Mesodermal cell (in vitro differentiated cells): ENCODE data around the gene USP25.
"Not testable (repeated sequence)": the region's sequence is repeated elsewhere in the genome, so short reads cannot be mapped to it uniquely, and the experiment has no call there.

Source experiments
- H3K27ac ChIP-seq: 2 replicates; pipeline ENCODE4 v1.7.0; 2013; ENCODE audit warnings: mild to moderate bottlenecking, low read depth, low read length, moderate library complexity; ENCODE audit not compliant: severe bottlenecking
- H3K36me3 ChIP-seq: 2 replicates; pipeline ENCODE4 v1.7.1; 2013; ENCODE audit warnings: mild to moderate bottlenecking, low read length, moderate library complexity; ENCODE audit not compliant: control insufficient read depth, insufficient read depth
- H3K4me1 ChIP-seq: one replicate; pipeline ENCODE4 v1.7.1; 2013; ENCODE audit warnings: mild to moderate bottlenecking, low read length; ENCODE audit not compliant: insufficient read depth, control insufficient read depth, poor library complexity, severe bottlenecking
- H3K4me3 ChIP-seq: 2 replicates; pipeline ENCODE4 v1.7.0; 2013; ENCODE audit warnings: low read length, control low read depth, mild to moderate bottlenecking; ENCODE audit not compliant: insufficient read depth, poor library complexity, severe bottlenecking; ENCODE audit errors: extremely low read depth
- H3K9me3 ChIP-seq: 2 replicates; pipeline ENCODE4 v1.7.1; 2013; ENCODE audit warnings: mild to moderate bottlenecking, low read length, moderate library complexity; ENCODE audit not compliant: control insufficient read depth
- WGBS, 2 experiments: methylation state at CpG; one replicate each; pipeline ENCODE4 v1.1.5; 2013; ENCODE audit warnings: missing lambda C conversion rate in 2 of 2; ENCODE audit not compliant: insufficient coverage in 2 of 2; 5-methylcytosine and 5-hydroxymethylcytosine counted together

Gene USP25

GRCh38 chr21:15732290-15732995 is 2.7 kb downstream of the USP25 start:
- H3K27ac ChIP-seq: no peak overlapping the region
- no peaks in the 10 kb centered on the region for H3K4me1 ChIP-seq
- H3K4me3 ChIP-seq: peak overlapping the region; percentile 78
- WGBS, 2 experiments: 100% methylated on average over 1 of the region's 6 CpGs; no CpG with 5 or more reads in 1 of the 2 experiments
- no peaks in the 10 kb centered on the region for H3K9me3 ChIP-seq
- H3K36me3 ChIP-seq: no peaks in the 10 kb centered on the region

GRCh38 chr21:15732996-15733329 is 3.2 kb downstream of the USP25 start:
- Histone ChIP-seq H3K4me3 (no peak overlapping the region), H3K9me3 (no peaks in the 10 kb centered on the region), H3K27ac (no peak overlapping the region), H3K4me1 (no peaks in the 10 kb centered on the region), H3K36me3 (no peaks in the 10 kb centered on the region)
- WGBS, 2 experiments: no CpG with 5 or more reads among the region's 3 CpGs

DNA sequence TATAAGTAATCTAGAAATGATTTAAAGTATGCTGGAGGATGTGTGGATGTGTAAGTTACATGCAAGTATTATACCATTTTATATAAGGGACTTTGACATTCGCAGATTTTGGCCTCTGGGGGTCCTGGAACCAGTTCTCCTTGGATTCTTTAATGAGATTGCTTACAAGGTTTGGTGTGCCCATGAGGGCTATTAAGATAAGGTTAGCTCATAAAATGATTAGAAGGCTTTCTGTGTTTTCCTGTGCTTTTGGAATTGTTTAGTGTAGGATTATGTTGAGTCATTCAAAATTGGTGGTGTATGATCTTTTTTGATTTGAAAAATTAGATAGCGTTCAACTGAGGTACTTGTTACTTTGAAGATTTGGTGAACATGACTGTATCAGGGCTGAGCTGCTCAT is 5.6 kb downstream of the USP25 start:
- peaks cover 11% of the 10 kb centered on the region for H3K4me1 ChIP-seq
- no peak overlapping the region for H3K27ac ChIP-seq
- no peaks in the 10 kb centered on the region for H3K9me3 ChIP-seq
- 94 to 100% methylated on average over 2 of the region's 2 CpGs for WGBS, 2 experiments
- H3K4me3 ChIP-seq: no peak overlapping the region
- H3K36me3 ChIP-seq: no peaks in the 10 kb centered on the region

GRCh38 chr21:15735931-15736330 is 6.1 kb downstream of the USP25 start:
- WGBS, 2 experiments: 70 to 88% methylated on average over 1 to 2 of the region's 4 CpGs
- H3K4me3 ChIP-seq, H3K27ac ChIP-seq, H3K9me3 ChIP-seq, H3K36me3 ChIP-seq: not testable (repeated sequence)
- H3K4me1 ChIP-seq: peaks cover 11% of the 10 kb centered on the region

DNA sequence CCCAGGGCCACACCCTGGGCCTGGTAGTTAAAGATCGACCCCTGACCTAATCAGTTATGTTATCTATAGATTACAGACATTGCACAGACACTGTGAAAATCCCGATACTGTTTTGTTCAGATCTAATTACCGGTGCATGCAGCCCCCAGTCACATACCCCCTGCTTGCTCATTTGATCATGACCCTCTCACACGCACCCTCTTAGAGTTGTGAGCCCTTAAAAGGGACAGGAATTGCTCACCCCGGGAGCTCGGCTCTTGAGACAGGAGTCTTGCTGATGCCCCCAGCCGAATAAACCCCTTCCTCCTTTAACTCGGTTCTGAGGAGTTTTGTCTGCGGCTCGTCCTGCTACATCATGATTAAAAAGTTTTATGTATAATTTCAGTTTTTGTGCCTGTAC is 9.0 kb downstream of the USP25 start:
- Histone ChIP-seq H3K4me1 (peaks cover 15% of the 10 kb centered on the region), H3K36me3 (peaks cover 15% of the 10 kb centered on the region)
- H3K9me3 ChIP-seq, H3K27ac ChIP-seq, H3K4me3 ChIP-seq: not testable (repeated sequence)
- WGBS, 2 experiments: 17% methylated on average over 6 of the region's 10 CpGs; no CpG with 5 or more reads in 1 of the 2 experiments

DNA sequence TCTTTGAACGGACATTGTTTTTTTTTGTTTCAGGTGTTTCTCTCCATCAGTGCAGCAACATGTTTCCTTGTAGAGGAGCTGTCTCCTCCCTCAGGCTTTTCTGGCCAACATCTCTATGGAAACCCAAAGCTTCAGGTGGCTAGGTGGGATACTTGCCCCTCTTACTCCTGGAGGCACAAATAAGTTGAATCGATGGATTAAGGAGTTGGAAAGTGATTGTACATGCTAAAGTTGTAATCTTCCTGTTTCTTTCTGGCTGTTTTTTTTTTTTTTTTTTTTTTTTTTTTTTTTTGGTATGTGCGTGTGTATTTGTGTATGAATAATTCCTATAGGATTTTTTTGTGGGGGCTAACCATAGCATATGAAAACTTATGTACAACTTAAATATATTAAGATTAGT is 10.6 kb downstream of the USP25 start:
- no peak overlapping the region for H3K4me3 ChIP-seq
- H3K27ac ChIP-seq: no peak overlapping the region
- H3K4me1 ChIP-seq: peaks cover 15% of the 10 kb centered on the region
- H3K36me3 ChIP-seq: peaks cover 15% of the 10 kb centered on the region
- H3K9me3 ChIP-seq: no peaks in the 10 kb centered on the region
- WGBS, 2 experiments: 80% methylated on average over 1 of the region's 3 CpGs; no CpG with 5 or more reads in 1 of the 2 experiments

GRCh38 chr21:15741510-15741909 is 11.7 kb downstream of the USP25 start:
- Histone ChIP-seq H3K9me3 (no peaks in the 10 kb centered on the region), H3K4me3 (no peak overlapping the region), H3K27ac (no peak overlapping the region), H3K36me3 (peaks cover 15% of the 10 kb centered on the region), H3K4me1 (peaks cover 15% of the 10 kb centered on the region)
- WGBS, 2 experiments: no CpG with 5 or more reads among the region's 1 CpG

- Histone ChIP-seq H3K36me3 (peaks cover 15% of the 10 kb centered on the region), H3K27ac (peak overlapping the region; percentile 16), H3K9me3 (no peaks in the 10 kb centered on the region), H3K4me3 (no peak overlapping the region), H3K4me1 (peaks cover 15% of the 10 kb centered on the region)
- 70 to 93% methylated on average over 2 to 4 of the region's 4 CpGs for WGBS, 2 experiments
Observed at GRCh38 chr21:15742052-15742670, 12.4 kb downstream of the USP25 start.

DNA sequence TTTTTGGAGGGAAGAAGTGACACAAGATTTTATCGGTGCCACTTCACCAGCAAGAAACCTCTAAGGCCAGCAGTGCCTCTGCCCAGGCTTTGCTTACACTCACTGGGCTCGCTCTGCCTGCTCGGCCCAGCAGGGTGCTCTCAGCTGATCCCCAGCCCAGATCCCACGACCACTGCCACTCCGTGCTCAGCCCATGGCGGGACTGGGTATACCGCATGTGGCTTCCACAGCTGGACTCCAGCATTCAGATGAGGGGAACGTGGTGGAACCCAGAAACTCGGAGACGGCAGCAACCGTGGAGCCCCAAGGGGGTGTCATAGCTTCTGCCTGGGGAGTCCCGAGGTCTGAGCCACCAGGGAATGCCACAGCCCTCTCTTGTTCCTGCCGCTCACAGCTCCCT is 12.9 kb downstream of the USP25 start:
- no peak overlapping the region for H3K27ac ChIP-seq
- 90 to 98% methylated on average over 7 to 13 of the region's 13 CpGs for WGBS, 2 experiments

DNA sequence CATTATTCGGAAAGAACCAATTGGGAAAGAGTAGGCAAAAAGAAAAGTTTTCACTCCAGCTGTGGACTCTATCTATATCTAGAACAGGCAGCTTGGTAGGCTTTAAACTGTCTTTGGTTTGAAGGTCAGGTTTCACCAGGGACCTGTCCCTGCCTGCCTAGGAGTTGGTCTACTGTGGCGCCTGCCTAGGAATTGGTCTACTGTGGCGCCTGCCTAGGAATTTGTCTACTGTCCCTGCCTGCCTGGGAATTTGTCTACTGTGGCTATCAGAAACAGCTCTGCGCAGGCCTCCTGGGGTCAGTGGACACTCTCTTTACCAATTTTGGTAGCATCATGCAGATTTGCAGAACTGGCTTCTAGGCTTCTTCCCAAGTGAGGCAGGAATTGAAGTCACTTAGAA is 13.8 kb downstream of the USP25 start:
- H3K36me3 ChIP-seq: peaks cover 15% of the 10 kb centered on the region
- H3K4me3 ChIP-seq: no peak overlapping the region
- H3K27ac ChIP-seq: no peak overlapping the region
- 95 to 100% methylated on average over 3 to 4 of the region's 4 CpGs for WGBS, 2 experiments
- H3K4me1 ChIP-seq: peaks cover 12% of the 10 kb centered on the region
- no peaks in the 10 kb centered on the region for H3K9me3 ChIP-seq

More for the DNA sequence above, 12.9 kb downstream of the USP25 start:
- peaks cover 15% of the 10 kb centered on the region for H3K36me3 ChIP-seq
- peaks cover 15% of the 10 kb centered on the region for H3K4me1 ChIP-seq
- no peak overlapping the region for H3K4me3 ChIP-seq
- H3K9me3 ChIP-seq: no peaks in the 10 kb centered on the region

- H3K9me3 ChIP-seq: no peaks in the 10 kb centered on the region
- no peak overlapping the region for H3K27ac ChIP-seq
- peaks cover 9% of the 10 kb centered on the region for H3K4me1 ChIP-seq
- H3K36me3 ChIP-seq: peaks cover 15% of the 10 kb centered on the region
- H3K4me3 ChIP-seq: no peak overlapping the region
- WGBS, 2 experiments: 88% methylated on average over 1 of the region's 4 CpGs; no CpG with 5 or more reads in 1 of the 2 experiments
Observed at GRCh38 chr21:15744926-15745325, 15.1 kb downstream of the USP25 start.
